H4 (cell line): ENCODE results near the gene FAM151A. TPM values are rescaled to one million over a fixed set of nuclear protein-coding genes. Genes with fewer than 3 reads are reported as not detected.

Experiments
- DNase-seq: peaks from one replicate; pipeline ENCODE4 v3.0.0-alpha.2; 2015; ENCODE audit warnings: low spot score
- total RNA-seq: library from RNA; depleted of rRNA; stranded (reverse); fragments of >200 nt; shearing (Covaris generic); gene quantifications from 2 replicates; pipeline ENCODE4 v1.2.3, GENCODE V29; 2014

Gene FAM151A
- total RNA-seq, 1 experiment from 2014 or later, result not detected

DNA sequence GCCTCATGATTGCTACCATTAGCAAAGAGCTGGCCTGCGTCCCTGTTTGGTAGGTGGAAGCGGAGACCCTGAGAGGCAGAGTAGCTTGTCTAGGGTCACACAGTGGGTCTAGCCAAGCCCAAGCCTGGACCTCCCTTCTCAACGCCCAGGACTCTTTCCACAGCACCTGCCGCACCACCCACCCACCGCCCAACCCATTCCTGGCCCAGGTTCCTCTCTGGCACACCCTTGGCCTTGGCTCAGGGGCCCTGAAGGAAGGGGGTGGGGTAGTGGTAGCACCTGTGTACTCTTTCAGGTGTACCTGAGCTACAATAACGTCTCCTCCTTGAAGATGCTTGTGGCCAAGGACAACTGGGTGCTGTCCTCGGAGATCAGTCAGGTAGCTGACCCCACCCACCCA lies 19.3 kb downstream of the FAM151A start:
- no peak for DNase-seq

DNA sequence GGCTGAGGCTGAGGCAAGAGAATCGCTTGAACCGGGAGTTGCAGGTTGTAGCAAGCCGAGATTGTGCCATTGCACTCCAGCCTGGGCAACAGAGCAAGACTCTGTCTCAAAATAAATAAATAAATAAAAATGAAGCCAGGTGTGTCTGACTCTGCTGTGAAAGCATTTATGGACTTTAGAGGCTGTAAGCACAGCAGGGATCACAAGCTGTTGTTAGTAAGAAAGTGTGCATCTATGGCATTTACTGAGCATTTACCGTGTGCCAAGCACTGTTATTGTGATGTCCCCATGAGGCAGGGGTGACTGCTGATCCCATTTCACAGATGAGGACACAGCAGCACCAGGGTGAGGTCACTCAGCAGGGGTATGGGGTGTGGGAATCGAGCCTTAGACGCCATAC lies 20.1 kb downstream of the FAM151A start:
- DNase-seq, result no peak

DNA sequence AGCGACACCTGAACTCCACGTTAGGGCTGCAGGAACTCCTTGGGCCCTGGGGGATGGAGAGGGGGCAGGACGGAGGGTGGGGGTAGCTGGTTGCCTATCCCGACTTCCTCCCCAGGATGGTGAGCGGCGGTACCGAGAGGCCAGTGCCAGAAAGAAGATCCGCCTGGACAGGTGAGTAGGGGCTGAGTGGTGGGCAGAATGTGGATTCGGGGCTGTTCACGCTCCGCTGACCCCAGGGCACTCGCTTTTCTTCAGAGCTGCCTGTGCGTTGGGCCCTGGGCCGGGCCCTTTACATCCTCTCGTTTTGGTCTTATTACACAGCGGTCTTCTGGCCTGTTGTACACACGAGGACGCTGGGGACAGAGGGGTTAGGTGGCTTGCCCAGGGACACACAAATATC lies 20.8 kb downstream of the FAM151A start:
- DNase-seq, result no peak

DNA sequence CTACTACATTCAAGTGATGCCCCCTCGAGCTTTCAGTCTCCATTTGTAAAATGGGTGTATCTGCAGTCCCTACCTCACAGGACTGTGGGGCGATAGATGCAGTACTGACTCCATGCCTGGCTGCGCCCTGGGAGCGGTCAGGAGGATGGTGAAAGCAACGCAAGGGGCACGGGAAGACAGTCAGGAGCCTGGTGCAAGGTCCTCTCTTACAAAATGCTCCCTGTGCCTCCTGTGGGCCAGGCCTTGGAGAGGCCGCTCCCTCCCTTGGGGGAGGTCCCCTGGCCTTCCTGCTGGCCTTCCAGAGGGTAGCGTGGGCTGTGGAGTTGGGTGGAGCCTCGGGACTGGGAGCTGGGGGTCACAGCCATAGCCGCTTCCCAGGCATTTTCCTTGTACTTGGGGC lies 21.6 kb downstream of the FAM151A start:
- DNase-seq, result no peak

DNA sequence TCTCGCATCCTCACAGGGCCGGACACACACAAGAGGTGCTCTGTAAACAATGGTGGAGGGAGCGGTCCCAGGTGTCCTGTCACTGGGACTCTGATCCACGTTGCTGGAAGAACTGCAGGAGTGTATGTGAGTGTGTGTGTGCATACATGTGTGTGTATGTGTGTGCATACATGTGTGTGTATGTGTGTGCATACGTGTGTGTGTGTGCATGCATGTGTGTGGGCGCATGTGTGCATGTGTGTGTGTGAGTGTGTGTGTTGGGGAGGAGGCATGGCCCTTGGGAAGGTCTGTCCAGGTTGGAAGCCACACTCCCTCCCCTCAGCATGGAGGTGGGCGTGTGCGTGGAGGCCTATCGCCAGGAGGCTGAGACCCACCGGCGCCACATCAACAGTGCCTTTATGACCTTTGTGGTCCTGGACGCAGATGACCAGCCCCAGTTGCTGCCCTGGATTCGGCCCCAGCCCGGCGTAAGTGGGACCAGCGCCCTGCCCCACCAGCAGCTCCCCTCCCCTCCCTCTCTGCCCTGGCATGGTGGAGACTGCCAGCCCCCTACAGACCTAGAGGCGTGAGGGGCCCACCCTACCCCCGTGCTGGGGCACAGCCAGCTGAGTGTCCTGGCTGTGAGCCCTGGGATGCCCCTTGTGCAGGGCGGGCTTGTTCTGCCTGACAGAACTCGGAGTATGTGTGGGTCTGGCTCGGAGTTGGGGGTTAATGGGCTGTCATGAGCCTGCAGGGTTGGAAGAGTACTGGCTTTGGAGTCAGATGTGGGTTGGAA lies 22.2 kb downstream of the FAM151A start:
- DNase-seq, result no peak

DNA sequence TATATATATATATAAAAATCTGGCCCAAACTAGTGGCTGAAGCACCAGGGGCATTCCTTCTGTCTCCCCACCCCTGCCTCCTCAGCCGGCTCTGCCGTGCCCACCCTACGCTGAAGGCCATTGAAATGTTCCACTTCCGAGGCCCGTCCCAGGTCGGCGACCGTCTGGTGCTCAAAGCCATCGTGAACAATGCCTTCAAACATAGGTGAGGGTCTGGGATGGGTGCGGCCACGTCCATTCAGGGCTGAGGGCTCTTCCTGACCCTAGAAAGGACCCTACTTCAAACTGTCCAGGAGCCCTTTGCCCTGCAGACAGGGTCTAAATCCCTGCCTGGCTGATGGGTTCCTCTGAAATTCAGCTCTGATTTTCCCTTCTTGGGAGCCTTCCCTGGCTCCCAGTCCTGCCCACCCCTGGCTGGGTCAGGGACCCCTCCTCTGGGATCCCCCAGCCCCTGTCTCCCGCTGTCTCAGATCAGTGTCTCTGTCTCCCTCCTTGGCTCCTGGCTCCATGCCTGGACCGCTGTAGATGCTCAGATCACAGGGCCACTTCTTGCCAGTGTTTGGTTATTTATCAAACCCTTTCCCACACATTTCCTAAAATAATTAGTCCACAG lies 24.0 kb downstream of the FAM151A start:
- no peak for DNase-seq

DNA sequence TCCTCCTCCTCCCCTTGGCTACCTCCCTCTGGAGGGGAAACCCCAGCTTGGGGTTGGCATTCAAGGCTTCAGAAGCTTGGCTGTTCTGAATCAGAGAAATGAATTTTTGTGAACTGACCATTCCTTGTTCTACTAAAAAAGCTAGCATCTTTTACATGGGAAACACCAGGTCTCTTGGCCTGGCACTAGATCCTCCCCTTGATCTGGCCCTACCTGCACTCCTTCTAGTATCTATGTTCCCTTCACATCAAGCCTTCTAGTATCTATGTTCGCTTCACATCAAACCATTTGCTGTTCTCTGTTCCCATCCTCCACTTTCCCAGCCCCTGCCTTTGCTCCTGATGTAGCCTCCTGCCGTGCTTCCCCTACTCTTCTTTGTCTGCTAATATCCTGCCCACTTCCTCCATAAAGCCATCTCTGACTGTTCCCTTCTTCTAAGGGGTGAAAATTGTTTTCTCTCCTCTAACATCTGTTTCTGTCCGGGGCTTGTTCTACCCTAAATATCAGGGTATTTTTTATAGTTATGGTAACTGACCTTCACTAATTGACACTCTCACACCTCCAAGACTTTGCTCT lies 25.8 kb downstream of the FAM151A start:
- DNase-seq, result no peak

DNA sequence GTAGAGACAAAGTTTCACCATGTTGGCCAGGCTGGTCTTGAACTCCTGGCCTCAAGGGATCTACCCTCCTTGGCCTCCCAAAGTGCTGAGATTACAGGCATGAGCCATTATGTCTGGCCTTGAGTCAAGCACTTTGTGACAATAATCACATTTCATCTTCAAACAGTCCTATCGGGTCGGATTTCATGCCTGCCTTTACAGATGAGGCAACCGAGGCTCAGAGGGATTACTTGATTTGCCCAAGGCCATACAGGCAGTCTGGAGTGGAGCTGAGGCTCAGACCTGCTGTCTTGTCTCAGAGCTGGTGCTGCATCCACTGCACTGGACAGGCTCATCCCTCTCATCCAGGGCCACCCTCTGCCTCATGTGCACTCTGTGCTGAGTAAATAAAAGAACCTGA lies 26.6 kb downstream of the FAM151A start:
- DNase-seq, result no peak

DNA sequence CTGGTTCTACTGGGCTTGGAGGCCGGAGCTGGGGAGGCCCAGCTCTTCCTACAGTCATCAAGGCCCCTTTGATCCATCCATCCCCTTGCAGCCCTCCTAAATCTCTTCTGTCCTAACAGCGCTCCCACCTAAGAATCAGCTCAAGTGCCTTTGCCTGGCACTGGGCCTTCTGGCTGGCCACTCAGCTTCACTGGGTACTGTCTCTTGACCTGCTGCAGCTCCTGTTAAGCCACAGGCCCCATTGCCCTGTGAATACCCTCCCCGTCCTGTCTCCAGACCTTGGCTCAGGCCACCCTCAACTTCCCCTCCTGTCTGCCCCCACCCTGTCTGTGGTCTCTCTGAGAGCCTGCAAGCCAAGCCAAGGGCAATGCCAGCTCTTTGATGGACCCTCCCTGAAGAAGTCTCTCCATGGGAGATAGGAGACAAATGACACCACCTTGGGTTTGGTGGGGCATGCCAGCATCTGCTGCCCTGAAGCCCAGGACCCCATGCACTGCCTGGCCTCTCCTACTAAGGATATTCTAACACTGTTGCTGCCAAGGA lies 27.3 kb downstream of the FAM151A start:
- no peak for DNase-seq

DNA sequence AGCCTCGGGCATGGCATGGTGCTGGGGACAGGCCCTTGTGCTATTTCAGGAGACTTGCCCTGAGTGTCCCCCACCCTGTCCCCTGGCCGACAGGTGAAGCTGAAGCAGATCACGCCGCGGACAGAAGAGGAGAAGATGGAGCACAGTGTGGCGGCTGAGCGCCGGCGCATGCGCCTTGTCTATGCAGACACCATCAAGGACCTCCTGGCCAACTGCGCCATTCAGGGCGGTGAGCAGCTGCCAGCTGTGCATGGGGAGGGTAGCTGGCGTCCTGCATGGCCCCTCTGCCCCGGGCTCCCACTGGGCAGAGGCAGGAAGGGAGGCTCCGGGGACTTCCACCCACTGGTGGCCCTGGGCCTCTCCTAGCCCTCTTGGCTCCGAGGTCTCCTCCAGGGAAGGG lies 28.9 kb downstream of the FAM151A start:
- no peak for DNase-seq

DNA sequence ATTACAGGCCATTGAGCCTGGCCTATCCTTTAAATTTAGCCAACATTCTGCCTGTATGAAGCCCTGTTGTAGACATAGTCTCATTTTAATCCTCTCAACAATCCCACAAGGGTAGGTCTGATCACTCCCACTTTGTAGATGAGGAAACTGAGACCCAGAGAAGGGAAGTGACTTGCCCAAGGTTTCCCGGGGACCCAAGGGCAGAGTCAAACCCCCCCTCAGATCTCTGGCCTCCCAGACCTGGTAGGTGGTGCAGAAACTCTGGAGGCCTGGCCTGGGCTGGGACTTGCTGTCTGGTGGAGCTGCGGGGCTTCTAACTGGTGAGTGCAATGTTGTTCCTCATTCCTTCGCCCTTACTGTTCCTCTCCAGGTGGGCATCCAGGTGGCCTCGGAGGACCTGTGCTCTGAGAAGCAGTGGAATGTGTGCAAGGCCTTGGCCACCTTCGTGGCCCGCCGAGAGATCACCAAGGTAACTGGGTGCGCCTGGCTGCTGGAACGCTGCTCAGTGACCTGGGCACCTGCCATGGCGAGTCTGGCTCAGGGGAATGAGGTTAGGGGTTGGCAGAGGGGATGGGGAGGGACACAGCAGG lies 29.7 kb downstream of the FAM151A start:
- no peak for DNase-seq

DNA sequence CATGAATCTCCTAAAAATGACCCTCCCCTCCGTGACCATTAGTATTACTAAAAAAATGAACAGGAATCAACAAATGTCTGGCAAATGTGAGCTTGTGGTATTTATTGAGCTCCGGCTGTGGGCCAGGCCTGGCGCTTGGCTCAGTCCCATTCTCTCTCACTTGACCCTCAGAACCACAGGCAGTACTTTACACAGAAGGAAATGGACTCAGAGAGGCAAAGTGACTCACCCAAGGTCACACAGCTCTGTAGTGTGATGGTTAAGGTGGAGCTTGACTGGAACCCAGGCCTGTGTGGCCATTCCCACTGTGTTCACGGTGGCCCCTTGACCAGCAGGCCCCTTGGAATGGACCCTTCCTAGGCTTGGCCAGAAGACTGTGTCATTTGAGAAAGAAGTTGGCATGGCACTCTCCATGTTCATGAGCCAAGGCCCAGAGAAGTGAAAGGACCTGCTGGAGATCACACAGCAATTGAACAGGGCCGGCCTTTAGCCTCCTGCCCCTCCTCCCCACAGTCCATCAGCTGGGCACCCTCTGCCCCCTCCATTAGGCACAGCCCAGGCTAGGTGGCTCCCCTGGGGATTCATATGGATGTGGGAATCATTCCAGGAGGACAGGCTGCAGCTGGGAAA lies 32.1 kb downstream of the FAM151A start:
- DNase-seq, result no peak

DNA sequence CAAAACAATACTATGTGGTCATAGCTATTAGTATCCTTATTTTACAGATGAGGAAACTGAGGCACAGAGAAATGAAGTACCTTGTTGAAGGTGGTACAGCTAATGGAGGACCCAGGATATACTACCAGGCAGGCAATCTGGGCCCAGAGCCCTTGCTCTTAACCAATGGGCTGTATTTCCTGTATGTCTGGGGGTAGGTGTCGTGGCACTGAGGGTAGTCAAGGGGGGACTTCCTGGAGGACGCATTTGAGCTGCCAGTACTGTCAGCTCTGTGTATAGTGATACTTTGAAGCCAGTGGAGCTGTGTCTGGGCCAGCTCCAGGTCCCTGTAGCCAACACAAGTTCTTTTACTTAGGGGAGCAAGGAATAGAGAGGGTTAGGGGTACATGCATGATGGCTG lies 34.9 kb downstream of the FAM151A start:
- no peak for DNase-seq

DNA sequence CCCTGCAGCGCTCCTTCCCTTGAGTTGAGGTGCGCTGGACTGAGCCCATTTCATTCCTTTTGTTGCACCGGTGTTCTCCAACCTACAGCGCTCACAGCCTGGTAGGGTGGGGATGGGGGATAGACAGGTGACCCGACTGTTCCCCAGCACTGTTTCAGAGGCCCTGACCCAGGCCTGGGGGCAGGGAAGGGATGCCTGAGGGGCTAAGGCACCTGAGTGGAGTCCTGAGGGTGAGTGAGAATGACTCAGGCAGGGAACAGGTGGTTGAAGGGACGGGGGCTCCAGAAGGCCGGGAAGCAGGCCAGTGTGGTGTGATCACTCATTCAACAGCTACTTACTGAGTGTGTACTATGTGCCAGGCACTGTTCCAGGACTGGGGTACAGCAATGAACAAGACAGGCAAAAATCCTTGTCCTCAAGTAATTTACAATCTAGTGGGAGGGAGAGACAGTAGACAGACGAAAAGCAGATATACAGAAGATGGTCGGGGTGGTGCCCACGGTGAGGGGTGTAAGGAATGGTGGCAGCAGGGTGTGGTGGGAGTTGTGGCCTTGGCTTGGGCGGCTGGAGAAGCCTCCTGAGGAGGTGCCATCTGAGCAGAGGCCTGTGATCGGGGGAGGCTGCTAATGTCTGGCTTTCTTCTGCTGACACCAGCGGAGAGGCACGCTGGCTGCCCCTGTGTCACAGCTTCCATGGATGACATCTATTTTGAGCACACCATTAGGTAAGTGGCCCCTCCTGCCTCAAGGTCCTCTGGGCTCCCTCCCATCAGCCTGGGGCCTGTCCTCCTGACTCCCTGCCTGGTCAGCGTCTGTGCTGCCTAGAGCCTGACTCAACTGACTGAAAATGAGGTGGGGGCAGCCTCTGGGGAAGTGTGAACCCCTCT lies 37.9 kb downstream of the FAM151A start:
- no peak for DNase-seq

DNA sequence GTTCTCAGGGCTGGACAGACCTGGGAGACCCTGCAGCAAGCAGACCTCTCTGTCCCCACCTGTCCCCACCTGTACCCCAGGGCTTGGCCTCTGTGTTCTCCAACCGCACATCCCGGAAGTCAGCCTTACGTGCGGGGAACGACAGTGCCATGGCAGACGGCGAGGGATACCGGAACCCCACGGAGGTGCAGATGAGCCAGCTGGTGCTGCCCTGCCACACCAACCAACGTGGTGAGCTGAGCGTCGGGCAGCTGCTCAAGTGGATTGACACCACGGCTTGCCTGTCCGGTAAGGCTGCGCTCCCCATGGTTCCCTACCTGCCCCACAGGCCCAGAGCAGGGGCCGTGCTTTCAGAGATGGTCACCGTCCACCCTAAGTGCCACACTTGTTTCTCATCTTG lies 38.8 kb downstream of the FAM151A start:
- DNase-seq, result no peak

DNA sequence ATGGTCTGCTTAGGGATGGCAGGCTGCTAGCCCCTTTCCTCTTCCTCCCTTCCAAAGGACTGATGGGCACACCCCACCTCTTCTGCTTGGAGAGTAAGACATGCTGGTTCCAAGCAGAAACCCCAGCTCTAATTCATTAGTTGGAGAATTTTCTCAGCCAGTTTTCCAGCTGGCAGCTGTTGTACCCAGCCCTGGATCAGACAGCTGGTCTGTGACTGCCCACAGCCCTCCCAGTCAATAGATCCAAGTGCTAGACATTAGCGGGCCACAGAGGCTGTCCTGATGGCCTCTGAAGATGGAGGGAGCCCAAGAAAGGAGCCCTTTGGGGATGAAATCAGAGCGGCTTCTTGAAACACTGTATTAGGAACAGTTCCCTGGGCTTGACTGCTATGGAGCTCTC lies 39.5 kb downstream of the FAM151A start:
- no peak for DNase-seq

DNA sequence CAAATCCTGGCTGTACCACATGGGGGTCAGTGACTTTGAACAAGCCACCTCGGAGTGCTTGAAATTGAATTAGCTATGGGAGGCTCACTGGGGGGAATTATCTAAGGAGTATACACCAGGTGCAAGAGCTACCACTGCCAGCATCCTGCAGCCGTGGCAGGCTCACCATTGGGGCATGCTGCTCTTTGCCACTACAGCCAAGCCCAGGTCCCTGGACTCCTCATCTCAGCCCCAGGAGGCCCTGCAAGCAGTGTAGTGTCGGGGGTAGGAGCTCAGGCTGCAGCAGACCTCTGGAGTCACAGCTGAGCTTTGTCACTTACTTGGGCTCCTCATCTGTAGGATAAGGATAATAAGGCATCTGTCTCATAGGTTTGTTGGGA lies 40.0 kb downstream of the FAM151A start:
- DNase-seq, result no peak

DNA sequence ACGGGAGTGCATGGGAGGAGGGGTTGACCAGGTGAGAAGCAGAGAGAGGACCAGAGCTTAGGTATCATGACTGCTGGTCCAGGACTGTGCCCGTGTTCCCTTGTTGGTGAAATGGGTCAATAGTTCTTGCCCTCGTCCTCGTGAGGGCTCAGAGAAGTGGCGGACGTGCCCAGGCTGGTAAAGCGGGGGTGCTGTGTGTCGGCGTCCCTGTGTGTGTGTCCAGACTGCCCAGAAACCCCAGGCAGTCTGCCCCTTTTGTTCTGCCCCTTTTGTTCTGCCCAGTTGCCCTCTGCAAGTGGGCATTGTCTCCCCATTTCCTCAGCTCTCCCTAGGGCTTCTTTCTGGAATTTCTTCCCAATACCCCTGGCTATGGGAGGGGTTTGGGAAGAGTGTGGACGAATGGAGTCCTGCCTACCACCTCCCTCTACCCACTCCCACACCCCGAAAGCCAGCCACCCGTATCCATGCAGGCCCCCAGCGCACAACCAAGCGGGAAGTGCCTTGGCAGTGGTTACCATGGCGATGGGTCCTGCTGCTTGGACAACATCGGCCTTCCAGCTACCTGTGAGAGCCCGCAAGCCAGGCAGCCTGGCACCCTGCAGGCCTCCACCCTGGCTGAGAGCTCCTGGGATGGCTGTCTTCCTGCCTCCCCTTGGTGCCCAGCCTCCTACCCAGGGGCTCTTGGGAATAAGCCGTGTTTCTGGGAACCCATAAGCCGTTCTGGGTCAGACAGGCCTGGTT lies 40.6 kb downstream of the FAM151A start:
- no peak for DNase-seq

DNA sequence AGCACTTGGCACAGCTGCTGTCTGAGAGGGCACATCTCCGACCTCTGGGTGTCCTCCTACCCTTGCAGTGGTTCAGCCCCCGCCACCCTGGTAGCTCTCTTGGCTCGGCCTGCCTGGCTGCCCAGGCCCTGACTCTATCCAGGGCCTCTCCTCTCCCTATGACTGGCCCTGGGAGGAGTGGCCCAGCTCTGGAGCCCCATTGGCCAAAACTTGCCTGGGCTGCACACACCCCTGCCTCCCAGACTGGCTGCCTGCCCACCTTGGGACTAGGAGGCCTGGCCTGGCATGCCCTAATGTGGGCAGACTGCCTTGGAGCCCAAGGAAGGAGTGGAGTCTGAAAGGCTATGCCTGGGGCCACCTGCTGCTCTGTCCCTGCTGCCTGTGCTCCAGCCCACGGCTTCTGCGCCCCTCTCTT lies 41.7 kb downstream of the FAM151A start:
- peak; percentile 95 for DNase-seq

DNA sequence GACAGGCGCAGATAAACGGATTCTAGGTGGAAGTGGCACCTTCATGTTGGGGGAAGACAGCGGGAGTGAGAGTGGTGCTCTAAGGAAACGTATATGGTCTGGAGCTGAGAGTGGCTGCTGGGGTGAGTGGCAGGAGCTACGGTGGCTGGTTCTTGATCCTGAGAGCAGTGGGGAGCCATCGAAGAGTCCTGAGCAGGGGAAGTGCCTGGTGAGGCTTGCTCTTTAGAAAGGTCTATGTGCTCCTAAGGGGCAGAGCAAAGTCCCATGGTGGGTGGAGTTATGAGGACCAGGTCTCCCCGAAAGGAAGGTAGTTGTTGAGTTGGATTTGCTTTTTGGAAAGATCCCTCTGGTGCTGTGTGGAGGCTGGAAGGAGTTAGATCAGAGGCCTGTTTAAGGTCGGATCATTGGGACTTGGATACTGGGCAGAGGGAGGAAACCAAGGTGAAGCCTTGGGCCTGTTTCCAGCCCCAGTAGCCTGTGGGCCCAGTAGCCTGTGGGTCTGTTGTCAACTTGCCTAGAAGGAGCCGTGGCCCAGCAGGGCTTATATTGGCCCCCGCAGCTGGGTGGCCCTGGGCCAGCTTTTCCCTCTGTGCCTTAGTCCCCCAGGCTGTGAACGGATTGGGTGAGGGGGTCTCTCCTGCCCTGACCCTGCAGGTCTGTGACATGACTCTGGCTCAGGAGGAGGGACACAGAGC lies 42.3 kb downstream of the FAM151A start:
- DNase-seq, result no peak
